Measurements from ENCODE around the gene OR13C8.
"Not testable (repeated sequence)": the region's sequence is repeated elsewhere in the genome, so short reads cannot be mapped to it uniquely, and the experiment has no call there.

Gene OR13C8

DNA sequence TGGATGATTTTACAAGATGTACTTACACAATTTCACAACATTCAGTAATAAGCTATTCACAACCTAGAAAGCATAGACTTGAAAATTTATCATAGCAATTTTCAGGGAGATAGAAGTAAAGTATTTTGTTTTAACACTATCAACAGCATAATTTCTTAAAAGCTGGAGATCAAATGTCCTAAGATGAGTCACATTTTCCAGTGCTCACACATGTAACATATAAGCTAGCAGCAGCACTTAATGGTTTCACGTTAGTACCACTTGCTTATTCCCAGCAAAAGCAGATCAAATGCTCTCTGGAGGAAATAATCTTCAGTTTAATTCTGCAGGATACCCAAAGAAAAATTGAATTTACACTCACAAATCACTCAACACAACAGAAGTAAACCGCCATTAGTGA, 6.5 kb downstream of the OR13C8 start:
- H3K9me3 ChIP-seq (ENCODE audit: control insufficient read depth in 1 of 2, low read length in 2 of 2): peaks cover 3 to 9% of the 10 kb centered on the region in 2 donors
- H3K27me3 ChIP-seq (ENCODE audit: low read depth, low read length): no peaks in the 10 kb centered on the region
- no peaks in the 10 kb centered on the region for H3K4me1 ChIP-seq (ENCODE audit: control insufficient read depth in 1 of 2, insufficient read depth in 2 of 2, low read length in 2 of 2)
- no peak overlapping the region for H3K27ac ChIP-seq (ENCODE audit: low read length)
- H3K4me3 ChIP-seq (ENCODE audit: low read depth in 1 of 2, low read length in 2 of 2): no peak overlapping the region
- H3K36me3 ChIP-seq (ENCODE audit: control insufficient read depth in 1 of 2, insufficient read depth in 2 of 2, low read length in 2 of 2): no peaks in the 10 kb centered on the region

DNA sequence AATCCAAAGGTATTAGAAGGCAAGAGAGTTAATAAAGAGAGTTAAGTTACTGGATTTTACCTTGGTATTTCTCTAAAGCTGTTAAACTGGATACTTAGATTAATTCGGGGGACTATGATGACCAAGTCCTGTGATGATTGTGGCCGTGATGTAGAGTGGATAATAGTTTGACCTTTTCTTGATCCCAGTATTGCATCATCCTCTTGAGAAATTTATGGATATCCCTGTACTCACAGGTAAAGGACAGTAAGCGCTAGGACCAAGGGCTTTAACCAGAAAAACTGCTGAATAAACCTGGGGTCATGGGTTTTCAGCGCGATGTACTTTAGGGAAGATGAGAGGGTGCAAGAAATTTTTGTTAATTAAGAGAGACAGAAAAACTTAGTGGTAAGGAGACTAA, 8.3 kb downstream of the OR13C8 start:
- H3K27me3 ChIP-seq (ENCODE audit: low read depth, low read length): no peaks in the 10 kb centered on the region
- no peaks in the 10 kb centered on the region for H3K4me1 ChIP-seq (ENCODE audit: control insufficient read depth in 1 of 2, insufficient read depth in 2 of 2, low read length in 2 of 2)
- no peaks in the 10 kb centered on the region for H3K36me3 ChIP-seq (ENCODE audit: control insufficient read depth in 1 of 2, insufficient read depth in 2 of 2, low read length in 2 of 2)
- no peak overlapping the region for H3K4me3 ChIP-seq (ENCODE audit: low read depth in 1 of 2, low read length in 2 of 2)
- peaks cover 3% of the 10 kb centered on the region in 2 donors for H3K9me3 ChIP-seq (ENCODE audit: control insufficient read depth in 1 of 2, low read length in 2 of 2)
- no peak overlapping the region for H3K27ac ChIP-seq (ENCODE audit: low read length)

DNA sequence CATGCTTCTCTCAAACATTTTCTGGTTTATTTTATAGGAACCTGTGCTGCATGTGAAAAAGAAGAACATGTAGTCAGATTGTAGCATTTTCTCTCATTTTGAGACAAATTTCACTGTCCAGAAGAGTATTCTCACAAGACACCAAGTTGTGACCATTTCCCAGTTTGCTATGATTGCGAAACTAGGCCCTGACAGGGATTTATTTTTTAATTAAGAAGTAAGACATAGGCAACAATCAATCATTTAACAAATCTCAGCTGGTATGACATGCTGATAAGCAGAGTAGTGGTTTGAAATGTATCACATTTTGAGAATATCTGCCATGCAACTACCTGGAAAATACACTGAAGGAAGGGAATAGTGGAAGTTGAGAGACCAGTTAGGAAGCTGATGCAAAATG, 11.6 kb downstream of the OR13C8 start:
- no peaks in the 10 kb centered on the region for H3K4me1 ChIP-seq (ENCODE audit: control insufficient read depth in 1 of 2, insufficient read depth in 2 of 2, low read length in 2 of 2)
- H3K4me3 ChIP-seq (ENCODE audit: low read depth in 1 of 2, low read length in 2 of 2): no peak overlapping the region
- no peaks in the 10 kb centered on the region for H3K27me3 ChIP-seq (ENCODE audit: low read depth, low read length)
- H3K9me3 ChIP-seq (ENCODE audit: control insufficient read depth in 1 of 2, low read length in 2 of 2): no peaks in the 10 kb centered on the region
- no peaks in the 10 kb centered on the region for H3K36me3 ChIP-seq (ENCODE audit: control insufficient read depth in 1 of 2, insufficient read depth in 2 of 2, low read length in 2 of 2)
- H3K27ac ChIP-seq (ENCODE audit: low read length): no peak overlapping the region

DNA sequence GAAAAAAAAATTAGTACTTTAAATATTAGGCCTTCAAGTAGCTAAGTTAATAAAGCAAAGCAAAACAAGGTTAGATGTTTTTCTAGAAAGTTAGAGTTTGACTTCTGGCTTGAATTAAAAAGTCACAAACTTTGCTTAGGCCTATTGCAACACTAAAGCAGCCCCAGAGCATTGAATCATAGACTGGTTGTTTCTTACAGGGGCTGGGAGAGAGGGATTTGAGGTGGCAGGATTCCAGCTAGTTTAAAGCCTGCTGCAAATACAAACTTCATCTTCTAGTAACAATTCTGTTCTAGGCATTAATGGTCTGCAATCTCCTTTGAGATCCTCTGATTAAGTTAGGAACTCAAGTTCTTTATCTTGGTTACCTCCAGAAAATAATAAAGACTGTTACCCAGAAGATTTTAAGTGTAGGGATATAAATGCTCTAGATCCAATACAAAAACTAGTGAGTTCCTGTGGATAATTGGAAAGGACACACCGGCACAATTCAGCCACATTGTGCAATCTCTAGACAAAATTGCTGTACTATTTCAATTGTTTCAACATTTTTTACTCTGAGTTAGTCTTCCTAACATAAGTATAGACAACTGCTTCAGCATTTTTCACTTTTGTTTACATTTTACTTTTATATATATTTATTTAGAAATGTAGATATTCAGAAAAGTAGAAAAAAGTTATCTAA, 17.7 kb downstream of the OR13C8 start:
- H3K27ac ChIP-seq (ENCODE audit: low read length): no peak overlapping the region
- H3K4me3 ChIP-seq (ENCODE audit: low read depth in 1 of 2, low read length in 2 of 2): no peak overlapping the region
- no peaks in the 10 kb centered on the region for H3K4me1 ChIP-seq (ENCODE audit: control insufficient read depth in 1 of 2, insufficient read depth in 2 of 2, low read length in 2 of 2)
- no peaks in the 10 kb centered on the region for H3K9me3 ChIP-seq (ENCODE audit: control insufficient read depth in 1 of 2, low read length in 2 of 2)
- no peaks in the 10 kb centered on the region for H3K27me3 ChIP-seq (ENCODE audit: low read depth, low read length)
- no peaks in the 10 kb centered on the region for H3K36me3 ChIP-seq (ENCODE audit: control insufficient read depth in 1 of 2, insufficient read depth in 2 of 2, low read length in 2 of 2)

DNA sequence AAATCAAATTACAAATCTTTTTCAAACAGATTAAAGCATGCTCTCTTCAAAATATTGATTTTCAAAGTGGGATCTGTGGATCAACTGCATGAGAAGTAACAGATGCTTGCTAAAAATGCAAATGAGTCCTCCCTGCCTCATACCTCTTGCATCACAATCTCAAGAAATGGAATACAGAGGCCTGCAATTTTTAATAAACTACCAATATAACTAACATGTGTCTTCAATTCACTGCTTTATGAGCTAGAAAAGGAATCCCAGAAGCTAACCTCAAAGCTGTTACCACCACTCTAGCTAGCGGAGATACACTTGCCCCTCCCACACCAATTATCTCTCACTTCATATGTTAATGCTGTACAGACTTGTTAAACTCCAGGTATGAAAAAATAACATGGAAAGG, 20.7 kb downstream of the OR13C8 start:
- H3K9me3 ChIP-seq (ENCODE audit: control insufficient read depth in 1 of 2, low read length in 2 of 2): peaks cover 0 to 9% of the 10 kb centered on the region in 2 donors
- no peaks in the 10 kb centered on the region for H3K4me1 ChIP-seq (ENCODE audit: control insufficient read depth in 1 of 2, insufficient read depth in 2 of 2, low read length in 2 of 2)
- H3K4me3 ChIP-seq (ENCODE audit: low read depth in 1 of 2, low read length in 2 of 2): no peak overlapping the region
- no peak overlapping the region for H3K27ac ChIP-seq (ENCODE audit: low read length)
- H3K27me3 ChIP-seq (ENCODE audit: low read depth, low read length): no peaks in the 10 kb centered on the region
- no peaks in the 10 kb centered on the region for H3K36me3 ChIP-seq (ENCODE audit: control insufficient read depth in 1 of 2, insufficient read depth in 2 of 2, low read length in 2 of 2)

DNA sequence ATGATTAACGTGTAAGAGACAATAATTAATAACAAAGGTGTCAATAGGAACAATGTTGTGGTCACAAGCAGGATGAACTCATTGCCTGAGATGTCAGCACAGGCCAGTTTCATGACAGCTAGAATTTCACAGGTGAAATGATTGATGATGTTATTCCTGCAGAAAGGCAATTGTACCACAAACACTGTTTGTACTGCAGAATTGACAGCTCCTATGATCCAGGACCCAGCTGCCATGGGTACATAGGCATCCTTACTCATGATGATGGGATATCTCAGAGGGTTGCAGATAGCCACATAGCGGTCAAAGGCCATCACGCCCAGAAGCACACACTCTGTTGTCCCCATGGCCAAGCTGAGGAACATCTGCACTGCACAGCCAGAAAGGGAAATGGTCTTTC, 29.8 kb downstream of the OR13C8 start:
- H3K27me3 ChIP-seq (ENCODE audit: low read depth, low read length); H3K27ac ChIP-seq (ENCODE audit: low read length); H3K9me3 ChIP-seq (ENCODE audit: control insufficient read depth in 1 of 2, low read length in 2 of 2); H3K4me3 ChIP-seq (ENCODE audit: low read depth in 1 of 2, low read length in 2 of 2); H3K36me3 ChIP-seq (ENCODE audit: control insufficient read depth in 1 of 2, insufficient read depth in 2 of 2, low read length in 2 of 2); H3K4me1 ChIP-seq (ENCODE audit: control insufficient read depth in 1 of 2, insufficient read depth in 2 of 2, low read length in 2 of 2): not testable (repeated sequence)

DNA sequence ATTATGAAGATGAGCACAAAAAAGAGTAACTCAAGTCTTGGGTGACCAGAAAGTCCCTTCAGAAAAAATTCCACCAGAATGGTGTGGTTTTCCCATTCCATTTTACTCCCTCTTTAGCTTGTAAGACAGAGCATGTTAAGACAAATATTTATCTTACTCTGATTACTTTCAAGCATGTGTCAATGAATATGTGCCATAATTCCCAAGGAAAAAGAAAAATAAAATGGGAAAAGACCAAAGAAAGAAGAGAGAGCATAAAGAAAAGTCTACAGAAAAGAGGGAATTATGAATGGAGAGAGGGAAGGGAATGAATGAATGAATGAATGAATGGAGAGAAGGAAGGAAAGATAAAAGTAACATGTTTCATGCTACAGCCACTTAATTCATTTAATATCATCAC, 30.3 kb downstream of the OR13C8 start, which contains the start of gene OR13C5:
Gene OR13C5 (minus strand): TSS at position 101 of the 400 bp plus-strand sequence. CDS start 0 bp downstream, at position 101.
- not testable (repeated sequence) for H3K4me1 ChIP-seq (ENCODE audit: control insufficient read depth in 1 of 2, insufficient read depth in 2 of 2, low read length in 2 of 2); H3K9me3 ChIP-seq (ENCODE audit: control insufficient read depth in 1 of 2, low read length in 2 of 2); H3K27ac ChIP-seq (ENCODE audit: low read length); H3K27me3 ChIP-seq (ENCODE audit: low read depth, low read length); H3K36me3 ChIP-seq (ENCODE audit: control insufficient read depth in 1 of 2, insufficient read depth in 2 of 2, low read length in 2 of 2); H3K4me3 ChIP-seq (ENCODE audit: low read depth in 1 of 2, low read length in 2 of 2)

DNA sequence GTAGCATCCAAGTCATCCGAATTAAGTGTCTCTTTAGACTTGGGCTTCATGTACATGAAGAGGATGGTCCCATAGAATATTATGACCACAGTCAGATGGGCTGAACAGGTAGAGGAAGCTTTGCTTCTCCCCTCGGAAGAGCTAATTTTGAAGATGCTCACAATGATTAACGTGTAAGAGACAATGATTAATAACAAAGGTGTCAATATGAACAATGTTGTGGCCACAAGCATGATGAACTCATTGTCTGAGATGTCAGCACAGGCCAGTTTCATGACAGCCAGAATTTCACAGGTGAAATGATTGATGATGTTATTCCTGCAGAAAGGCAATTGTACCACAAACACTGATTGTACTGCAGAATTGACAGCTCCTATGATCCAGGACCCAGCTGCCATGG, 35.8 kb downstream of the OR13C8 start:
- H3K4me1 ChIP-seq (ENCODE audit: control insufficient read depth in 1 of 2, insufficient read depth in 2 of 2, low read length in 2 of 2): no peaks in the 10 kb centered on the region
- H3K4me3 ChIP-seq (ENCODE audit: low read depth in 1 of 2, low read length in 2 of 2): no peak overlapping the region
- no peaks in the 10 kb centered on the region for H3K9me3 ChIP-seq (ENCODE audit: control insufficient read depth in 1 of 2, low read length in 2 of 2)
- no peaks in the 10 kb centered on the region for H3K36me3 ChIP-seq (ENCODE audit: control insufficient read depth in 1 of 2, insufficient read depth in 2 of 2, low read length in 2 of 2)
- no peak overlapping the region for H3K27ac ChIP-seq (ENCODE audit: low read length)
- H3K27me3 ChIP-seq (ENCODE audit: low read depth, low read length): no peaks in the 10 kb centered on the region

DNA sequence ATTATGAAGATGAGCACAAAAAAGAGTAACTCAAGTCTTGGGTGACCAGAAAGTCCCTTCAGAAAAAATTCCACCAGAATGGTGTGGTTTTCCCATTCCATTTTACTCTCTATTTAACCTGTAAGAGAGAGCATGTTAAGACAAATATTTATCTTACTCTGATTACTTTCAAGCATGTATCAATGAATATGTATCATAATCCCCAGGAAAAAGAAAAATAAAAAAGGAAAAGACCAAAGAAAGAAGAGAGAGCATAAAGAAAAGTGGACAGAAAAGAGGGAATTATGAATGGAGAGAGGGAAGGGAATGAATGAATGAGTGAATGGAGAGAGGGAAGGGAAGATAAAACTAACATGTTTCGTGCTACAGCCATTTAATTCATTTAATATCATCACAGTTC, 36.6 kb downstream of the OR13C8 start, which contains the start of gene OR13C2:
Gene OR13C2 (minus strand): TSS at position 101 of the 400 bp plus-strand sequence. CDS start 0 bp downstream, at position 101.
- not testable (repeated sequence) for H3K27me3 ChIP-seq (ENCODE audit: low read depth, low read length); H3K36me3 ChIP-seq (ENCODE audit: control insufficient read depth in 1 of 2, insufficient read depth in 2 of 2, low read length in 2 of 2); H3K9me3 ChIP-seq (ENCODE audit: control insufficient read depth in 1 of 2, low read length in 2 of 2); H3K27ac ChIP-seq (ENCODE audit: low read length); H3K4me3 ChIP-seq (ENCODE audit: low read depth in 1 of 2, low read length in 2 of 2); H3K4me1 ChIP-seq (ENCODE audit: control insufficient read depth in 1 of 2, insufficient read depth in 2 of 2, low read length in 2 of 2)

DNA sequence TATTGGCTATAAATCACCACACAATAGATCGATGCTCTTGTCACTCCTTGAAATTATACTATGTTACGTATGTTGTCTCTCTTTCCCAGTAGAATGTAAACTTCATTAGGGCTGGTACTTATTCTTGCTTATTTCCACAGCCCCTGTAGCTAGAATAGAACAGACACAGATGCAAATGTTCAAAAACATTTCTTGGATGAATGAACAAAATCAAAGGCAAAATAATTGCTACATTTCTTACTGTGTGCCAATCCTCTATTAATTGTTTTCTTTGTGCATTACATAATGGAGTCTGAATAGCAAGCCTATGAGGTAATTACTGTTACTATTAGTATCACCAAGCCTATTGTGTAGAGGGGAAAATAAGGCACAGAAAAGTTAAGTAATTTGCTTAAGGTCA, 37.2 kb downstream of the OR13C8 start:
- Histone ChIP-seq H3K4me1 (ENCODE audit: control insufficient read depth in 1 of 2, insufficient read depth in 2 of 2, low read length in 2 of 2) (no peaks in the 10 kb centered on the region), H3K36me3 (ENCODE audit: control insufficient read depth in 1 of 2, insufficient read depth in 2 of 2, low read length in 2 of 2) (no peaks in the 10 kb centered on the region), H3K9me3 (ENCODE audit: control insufficient read depth in 1 of 2, low read length in 2 of 2) (no peaks in the 10 kb centered on the region), H3K27me3 (ENCODE audit: low read depth, low read length) (no peaks in the 10 kb centered on the region), H3K4me3 (ENCODE audit: low read depth in 1 of 2, low read length in 2 of 2) (no peak overlapping the region), H3K27ac (ENCODE audit: low read length) (no peak overlapping the region)

DNA sequence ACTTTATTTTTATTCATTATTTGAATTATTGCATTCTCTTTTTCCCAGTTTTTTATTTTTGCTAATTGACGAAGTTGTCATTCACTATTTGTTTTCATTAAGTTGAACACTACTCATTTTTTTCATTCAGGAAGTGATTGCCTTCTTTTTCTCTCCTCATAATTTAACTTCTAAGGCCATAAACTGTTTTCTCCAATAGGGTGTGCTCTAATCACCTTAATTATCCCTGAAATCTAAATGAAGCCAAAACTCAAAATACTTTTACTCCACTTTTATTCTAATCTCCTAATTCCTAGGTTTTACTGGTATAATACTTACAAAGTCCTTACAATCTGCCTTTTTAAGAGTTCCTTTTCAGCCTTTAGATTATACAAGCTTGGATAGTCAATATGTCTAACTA, 39.4 kb downstream of the OR13C8 start:
- Histone ChIP-seq H3K27ac (ENCODE audit: low read length) (no peak overlapping the region), H3K9me3 (ENCODE audit: control insufficient read depth in 1 of 2, low read length in 2 of 2) (no peaks in the 10 kb centered on the region), H3K36me3 (ENCODE audit: control insufficient read depth in 1 of 2, insufficient read depth in 2 of 2, low read length in 2 of 2) (no peaks in the 10 kb centered on the region), H3K4me3 (ENCODE audit: low read depth in 1 of 2, low read length in 2 of 2) (no peak overlapping the region), H3K27me3 (ENCODE audit: low read depth, low read length) (no peaks in the 10 kb centered on the region), H3K4me1 (ENCODE audit: control insufficient read depth in 1 of 2, insufficient read depth in 2 of 2, low read length in 2 of 2) (no peaks in the 10 kb centered on the region)

DNA sequence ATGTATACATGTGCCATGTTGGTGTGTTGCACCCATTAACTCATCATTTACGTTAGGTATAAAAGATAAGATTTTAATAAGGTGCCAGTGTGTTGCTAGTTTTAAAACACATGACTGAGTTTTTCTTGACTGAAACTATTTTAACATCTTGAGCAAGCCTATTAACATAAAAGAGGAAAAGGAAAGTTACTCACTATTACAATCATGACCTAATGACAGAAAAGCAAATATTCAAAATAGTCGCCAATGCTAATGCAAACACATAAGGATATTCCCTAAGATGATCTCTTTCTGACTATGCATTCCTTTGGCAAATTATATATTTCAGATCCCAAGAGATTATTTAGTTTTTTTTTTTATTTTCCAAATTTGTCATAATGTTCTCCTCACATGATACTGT, 42.2 kb downstream of the OR13C8 start:
- H3K9me3 ChIP-seq (ENCODE audit: control insufficient read depth in 1 of 2, low read length in 2 of 2): no peaks in the 10 kb centered on the region
- H3K27me3 ChIP-seq (ENCODE audit: low read depth, low read length): no peaks in the 10 kb centered on the region
- H3K4me1 ChIP-seq (ENCODE audit: control insufficient read depth in 1 of 2, insufficient read depth in 2 of 2, low read length in 2 of 2): no peaks in the 10 kb centered on the region
- no peaks in the 10 kb centered on the region for H3K36me3 ChIP-seq (ENCODE audit: control insufficient read depth in 1 of 2, insufficient read depth in 2 of 2, low read length in 2 of 2)
- H3K4me3 ChIP-seq (ENCODE audit: low read depth in 1 of 2, low read length in 2 of 2): no peak overlapping the region
- no peak overlapping the region for H3K27ac ChIP-seq (ENCODE audit: low read length)

Measured in muscle layer of duodenum (tissue), 2 donors.